H1 (cell line): ENCODE data around the gene EXD3. TPM values are rescaled to one million over a fixed set of nuclear protein-coding genes. Genes with fewer than 3 reads are reported as not detected.

Source experiments
- CTCF ChIA-PET: fragments of 300-600 bp; sonication (Branson Sonifier 250); formaldehyde crosslinking; loops from one replicate; lab custom pipeline; 2021; ENCODE audit not compliant: partially characterized antibody; lab: Charles Lee
- POLR2A ChIA-PET: fragments of 300-600 bp; sonication (Branson Sonifier 250); formaldehyde crosslinking; loops from one replicate; lab custom pipeline; 2021; ENCODE audit warnings: inconsistent platforms; ENCODE audit not compliant: partially characterized antibody; lab: Charles Lee
- DNase-seq, 2 experiments: peaks; one replicate each; pipeline versions ENCODE4 v3.0.0 to v3.0.0-alpha.2; 2010 to 2022; ENCODE audit warnings: low spot score in 2 of 2, low read depth in 1 of 2, mixed read lengths in 1 of 2
- FAIRE-seq: peaks from 2 replicates; lab custom pipeline; 2011; peaks lifted over from hg19 to GRCh38; lab: Jason Lieb, UNC
- H2AFZ ChIP-seq: 2 replicates; pipeline ENCODE4 v1.8.1; 2012; ENCODE audit warnings: low read length, inconsistent platforms
- H2AK5ac ChIP-seq: 2 replicates; pipeline ENCODE4 v1.6.1; 2013; ENCODE audit warnings: low read depth, low read length
- H2BK120ac ChIP-seq: replicated peaks from 2 replicates; pipeline ENCODE3; 2013; ENCODE audit warnings: low read depth, low read length, inconsistent platforms
- H2BK12ac ChIP-seq: 2 replicates; pipeline ENCODE4 v1.6.1; 2013; ENCODE audit warnings: low read depth, low read length
- H2BK15ac ChIP-seq: 2 replicates; pipeline ENCODE4 v1.6.1; 2013; ENCODE audit warnings: low read length
- H2BK20ac ChIP-seq: 2 replicates; pipeline ENCODE4 v1.6.1; 2013; ENCODE audit warnings: low read length
- H2BK5ac ChIP-seq: 2 replicates; pipeline ENCODE4 v1.6.1; 2013; ENCODE audit warnings: low read depth, low read length
- H3K14ac ChIP-seq: 2 replicates; pipeline ENCODE4 v1.6.1; 2013; ENCODE audit warnings: inconsistent platforms; ENCODE audit not compliant: insufficient read length
- H3K18ac ChIP-seq: 2 replicates; pipeline ENCODE4 v1.6.1; 2013; ENCODE audit warnings: low read length; ENCODE audit errors: extremely low read depth
- H3K23ac ChIP-seq: 2 replicates; pipeline ENCODE4 v1.6.1; 2013; ENCODE audit warnings: inconsistent platforms; ENCODE audit not compliant: insufficient read length
- H3K23me2 ChIP-seq: 2 replicates; pipeline ENCODE4 v1.6.1; 2013; ENCODE audit warnings: low read depth, low read length
- H3K27ac ChIP-seq: 2 replicates; pipeline ENCODE4 v1.6.1; 2011; ENCODE audit warnings: low read depth, low read length, inconsistent platforms
- H3K27me3 ChIP-seq, 4 experiments: replicated peaks in 1 of 4; 1 replicate in 1 of 4; 2 replicates in 3 of 4; pipeline versions ENCODE4 v1.6.1 to v1.8.1; 2011 to 2013; ENCODE audit warnings: low read length in 3 of 4, mild to moderate bottlenecking in 3 of 4, inconsistent platforms in 2 of 4, mixed read lengths in 2 of 4, moderate library complexity in 1 of 4; ENCODE audit not compliant: control insufficient read depth in 3 of 4, insufficient read depth in 3 of 4; ENCODE audit errors: extremely low read depth in 1 of 4
- H3K36me3 ChIP-seq, 4 experiments: 2 replicates each; pipeline versions ENCODE4 v1.6.1 to v1.8.1; 2011 to 2013; ENCODE audit warnings: mild to moderate bottlenecking in 4 of 4, low read length in 3 of 4, moderate library complexity in 2 of 4, control low read depth in 1 of 4, inconsistent platforms in 1 of 4; ENCODE audit not compliant: insufficient read depth in 4 of 4, control insufficient read depth in 2 of 4
- H3K4ac ChIP-seq: replicated peaks from 2 replicates; pipeline ENCODE3; 2013; ENCODE audit warnings: low read length, low read depth, mixed read lengths, inconsistent platforms; ENCODE audit not compliant: insufficient read length
- H3K4me1 ChIP-seq, 4 experiments: replicated peaks in 1 of 4; 1 replicate in 1 of 4; 2 replicates in 3 of 4; pipeline versions ENCODE4 v1.6.1 to v1.8.1; 2011 to 2013; ENCODE audit warnings: low read length in 3 of 4, inconsistent platforms in 2 of 4, mixed read lengths in 1 of 4; ENCODE audit not compliant: insufficient read depth in 4 of 4, control insufficient read depth in 3 of 4
- H3K4me2 ChIP-seq, 2 experiments: 2 replicates each; pipeline versions ENCODE4 v1.6.1 to v1.8.1; 2011 to 2013; ENCODE audit warnings: low read depth in 2 of 2, low read length in 2 of 2, control low read depth in 1 of 2, inconsistent platforms in 1 of 2, mild to moderate bottlenecking in 1 of 2; ENCODE audit not compliant: insufficient read depth in 1 of 2
- H3K4me3 ChIP-seq, 4 experiments: fragments of 200-600, 300-600 bp in 1 of 4; sonication (generic), shearing (Covaris generic), sonication (Bioruptor Twin) in 1 of 4; 2 replicates each; pipeline versions ENCODE4 v1.5.1 to v1.8.1; 2011 to 2016; ENCODE audit warnings: low read length in 4 of 4, low read depth in 3 of 4, control low read depth in 2 of 4, inconsistent platforms in 2 of 4, mild to moderate bottlenecking in 2 of 4, mixed read lengths in 1 of 4, moderate library complexity in 1 of 4; ENCODE audit not compliant: insufficient read depth in 2 of 4; ENCODE audit errors: extremely low read depth in 1 of 4
- H3K56ac ChIP-seq: replicated peaks from 2 replicates; pipeline ENCODE3; 2013; ENCODE audit warnings: low read depth, mild to moderate bottlenecking, mixed read lengths, low read length, inconsistent platforms; ENCODE audit not compliant: insufficient read length
- H3K79me1 ChIP-seq: 2 replicates; pipeline ENCODE4 v1.6.1; 2013; ENCODE audit warnings: low read depth, low read length, control low read depth
- H3K79me2 ChIP-seq, 2 experiments: 2 replicates each; pipeline versions ENCODE4 v1.6.1 to v1.8.1; 2012 to 2013; ENCODE audit warnings: low read length in 2 of 2, mild to moderate bottlenecking in 2 of 2, inconsistent platforms in 1 of 2; ENCODE audit not compliant: insufficient read depth in 2 of 2, control insufficient read depth in 1 of 2
- H3K9ac ChIP-seq, 4 experiments: replicated peaks in 1 of 4; 1 replicate in 1 of 4; 2 replicates in 3 of 4; pipeline versions ENCODE4 v1.6.1 to v1.8.1; 2011 to 2013; ENCODE audit warnings: low read depth in 3 of 4, low read length in 3 of 4, control low read depth in 2 of 4, mild to moderate bottlenecking in 2 of 4, moderate library complexity in 2 of 4, inconsistent platforms in 1 of 4; ENCODE audit errors: extremely low read depth in 1 of 4
- H3K9me3 ChIP-seq, 2 experiments: 2 replicates each; pipeline versions ENCODE4 v1.6.1 to v1.8.1; 2012 to 2013; ENCODE audit warnings: mild to moderate bottlenecking in 2 of 2, moderate library complexity in 2 of 2, control low read depth in 1 of 2, inconsistent platforms in 1 of 2, low read depth in 1 of 2, low read length in 1 of 2, mixed read lengths in 1 of 2; ENCODE audit not compliant: insufficient read depth in 2 of 2
- H4K20me1 ChIP-seq, 2 experiments: replicated peaks in 1 of 2; 2 replicates each; pipeline versions ENCODE3 to v1.8.1; 2011 to 2013; ENCODE audit warnings: inconsistent platforms in 2 of 2, low read length in 2 of 2, mild to moderate bottlenecking in 1 of 2; ENCODE audit not compliant: insufficient read depth in 2 of 2, control insufficient read depth in 1 of 2
- H4K5ac ChIP-seq: 2 replicates; pipeline ENCODE4 v1.6.1; 2013; ENCODE audit warnings: low read length, low read depth, mixed read lengths, inconsistent platforms; ENCODE audit not compliant: insufficient read length
- H4K8ac ChIP-seq: 2 replicates; pipeline ENCODE4 v1.8.0; 2013; ENCODE audit warnings: mild to moderate bottlenecking, moderate library complexity, low read length, inconsistent platforms; ENCODE audit not compliant: insufficient read depth; ENCODE audit errors: extremely low read depth
- H4K91ac ChIP-seq: replicated peaks from 2 replicates; pipeline ENCODE3; 2013; ENCODE audit warnings: low read length, mixed read lengths, inconsistent platforms; ENCODE audit not compliant: insufficient read length
- ASH2L ChIP-seq: fragments of 200-600, 300-600 bp; sonication (generic); IDR thresholded peaks from one replicate; pipeline ENCODE4 v1.7.1; 2017; ENCODE audit warnings: low read length
- ATF2 ChIP-seq: IDR thresholded peaks from 2 replicates; pipeline ENCODE4 v1.6.1; 2012; ENCODE audit warnings: low read length, inconsistent platforms
- CREB1 ChIP-seq: IDR thresholded peaks from 2 replicates; pipeline ENCODE4 v1.6.1; 2012; ENCODE audit warnings: inconsistent platforms
- CTCF ChIP-seq, 3 experiments: IDR thresholded peaks; 1 replicate in 2 of 3; 2 replicates in 1 of 3; pipeline versions ENCODE4 v1.5.1 to v1.6.1; 2011; ENCODE audit warnings: low read length in 3 of 3, mild to moderate bottlenecking in 3 of 3, inconsistent platforms in 2 of 3, low read depth in 1 of 3, moderate library complexity in 1 of 3; ENCODE audit not compliant: insufficient read depth in 1 of 3; ENCODE audit errors: control extremely low read depth in 1 of 3
- SAP30 ChIP-seq: fragments of 300-600 bp; sonication (generic); IDR thresholded peaks from 2 replicates; pipeline ENCODE4 v1.7.1; 2012; ENCODE audit warnings: low read length, moderate library complexity, mild to moderate bottlenecking, inconsistent platforms; ENCODE audit not compliant: insufficient read depth, insufficient replicate concordance
- TEAD4 ChIP-seq: IDR thresholded peaks from 2 replicates; pipeline ENCODE4 v1.6.1; 2012; ENCODE audit warnings: low read depth, low read length, inconsistent platforms, mixed read lengths
- WGBS, 2 experiments: shearing (Covaris generic) in 1 of 2; methylation state at CpG; one replicate each; pipeline versions ENCODE4 v1.1.6 to v1.1.7; 2013 to 2015; ENCODE audit warnings: low lambda C conversion rate in 2 of 2, mixed read lengths in 2 of 2, inconsistent platforms in 1 of 2, low coverage in 1 of 2, missing lambda C conversion rate in 1 of 2; ENCODE audit not compliant: insufficient replicate concordance in 2 of 2, insufficient coverage in 1 of 2, insufficient read length in 1 of 2; ENCODE audit errors: extremely low coverage in 1 of 2, missing lambda C conversion rate in 1 of 2; 5-methylcytosine and 5-hydroxymethylcytosine counted together
- polyA plus RNA-seq, 7 experiments: library from polyadenylated mRNA; depleted of rRNA in 3 of 7; stranded (reverse) in 5 of 7; unstranded in 2 of 7; fragments of >200 nt in 5 of 7; fragments of 200-250 nt in 2 of 7; gene quantifications; 1 replicate in 5 of 7; 2 replicates in 1 of 7; 4 replicates in 1 of 7; pipeline versions ENCODE4 v1.2.1 to v1.2.3, GENCODE V29; 2011 to 2013; ENCODE audit warnings: missing spikeins in 2 of 7, mixed read lengths in 2 of 7
- total RNA-seq: library from RNA; stranded (reverse); fragmentation: NEBNext Ultra II Directional; extraction: Animal tissue kit (Norgen Biotek cat#: 25700); gene quantifications from 2 replicates; pipeline ENCODE4 v1.2.1, GENCODE V29; 2021

The EXD3 gene
- total and polyA plus RNA-seq, 2 of the 8 experiments (the other 6 are each of a cell fraction or from before 2014, with no cell fraction given) = 7.2 to 9.4 TPM

- no peaks in the 10 kb centered on the region for H3K79me1 ChIP-seq
- no peak overlapping the region for H2BK120ac ChIP-seq
- H2BK15ac ChIP-seq = no peak overlapping the region
- no peaks in the 10 kb centered on the region for H3K79me2 ChIP-seq
- H3K9ac ChIP-seq = no peak overlapping the region
- no peaks in the 10 kb centered on the region for H3K36me3 ChIP-seq
- no peak for FAIRE-seq
- no peaks in the 10 kb centered on the region for H3K27me3 ChIP-seq
- H3K14ac ChIP-seq = no peak overlapping the region
- H3K23ac ChIP-seq = no peak overlapping the region
- H3K4me2 ChIP-seq = no peak overlapping the region
- no peak overlapping the region for H2BK12ac ChIP-seq
- H3K4me1 ChIP-seq = no peaks in the 10 kb centered on the region; a peak in 1 of 7 replicates
- no peak overlapping the region for H4K91ac ChIP-seq
- ChIA-PET POLR2A (interaction anchor here (1.7 kb wide), 1 partner anchor 28 kb away, joined by 4 read pairs; the partner anchor contains the start of gene NRARP), CTCF (interaction anchor here (0.8 to 1.0 kb wide), 2 partner anchors 44 to 113 kb away, joined by 3 to 4 read pairs; no protein-coding TSS in a partner anchor)
- no peak overlapping the region for H2AK5ac ChIP-seq
- H3K4me3 ChIP-seq = no peak overlapping the region
- DNase-seq = no peak
- no peak overlapping the region for H3K27ac ChIP-seq
- H3K4ac ChIP-seq = no peak overlapping the region
- H2AFZ ChIP-seq = no peak overlapping the region
- no peak overlapping the region for H2BK20ac ChIP-seq
- H2BK5ac ChIP-seq = no peak overlapping the region
- H4K8ac ChIP-seq = no peak overlapping the region
- no peak overlapping the region for H3K56ac ChIP-seq
- H4K20me1 ChIP-seq = no peaks in the 10 kb centered on the region
- WGBS, 2 experiments = 82% methylated on average over 6 of the region's 6 CpGs; no CpG with 5 or more reads in 1 of the 2 experiments
- H3K9me3 ChIP-seq = peaks cover 2 to 8% of the 10 kb centered on the region in 2 experiments; a peak in 1 of 4 replicates
- no peak overlapping the region for H4K5ac ChIP-seq
- no peak overlapping the region for H3K18ac ChIP-seq
- H3K23me2 ChIP-seq = no peaks in the 10 kb centered on the region
- TF ChIP-seq ATF2 (no peak), SAP30 (no peak), CREB1 (no peak), TEAD4 (no peak), ASH2L (no peak), CTCF (IDR thresholded peaks at IDR 0.05; ENCODE audit: control extremely low read depth in 1 of 3, insufficient read depth in 1 of 3, low read depth in 1 of 3, low read length in 3 of 3) (no peak)
These were observed 92.3 kb downstream of the EXD3 start for GRCh38 chr9:137330689-137331088.
